Measurements from ENCODE around the gene SEC16A.

- TF ChIP-seq FOXP2 (optimal IDR thresholded peaks at IDR 0.05; ENCODE audit: borderline replicate concordance, extremely low read depth, extremely low read length, insufficient read depth) (no peak), TAF1 (IDR thresholded peaks at IDR 0.05; ENCODE audit: borderline replicate concordance, insufficient read depth, low read length) (no peak), POLR2AphosphoS5 (IDR thresholded peaks at IDR 0.05; ENCODE audit: low read depth, low read length) (no peak)
Measured at GRCh38 chr9:136405481-136405880, 77.4 kb downstream of the SEC16A start.

Measured in PFSK-1 (cell line).